ENCODE results near the gene FRMPD4.

FRMPD4 gene

GRCh38 chrX:12372111-12372510 lies 233.8 kb downstream of the FRMPD4 start:
- no peak for DNase-seq

DNA sequence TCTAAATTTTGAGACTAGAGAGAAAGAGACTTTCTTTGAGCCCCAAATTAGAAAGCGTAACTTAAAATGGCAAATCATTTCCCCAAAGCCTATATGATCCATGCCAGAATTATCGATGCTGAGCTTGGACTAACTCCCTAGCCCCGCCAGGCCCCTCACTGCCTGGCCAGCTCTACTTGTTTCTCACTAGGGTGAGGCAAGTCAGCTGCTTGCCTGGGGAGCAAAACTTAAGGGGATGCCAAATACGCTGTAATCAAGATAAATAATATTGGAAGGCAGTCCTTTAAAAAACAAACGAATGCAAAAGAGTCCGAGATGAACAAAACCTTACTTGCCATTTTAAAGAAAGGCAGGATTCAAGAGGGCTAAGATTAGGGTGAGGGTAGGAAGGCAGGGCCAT lies 236.0 kb downstream of the FRMPD4 start:
- DNase-seq: no peak

- no peak for DNase-seq
These were observed 240.0 kb downstream of the FRMPD4 start for GRCh38 chrX:12378253-12378652.

DNA sequence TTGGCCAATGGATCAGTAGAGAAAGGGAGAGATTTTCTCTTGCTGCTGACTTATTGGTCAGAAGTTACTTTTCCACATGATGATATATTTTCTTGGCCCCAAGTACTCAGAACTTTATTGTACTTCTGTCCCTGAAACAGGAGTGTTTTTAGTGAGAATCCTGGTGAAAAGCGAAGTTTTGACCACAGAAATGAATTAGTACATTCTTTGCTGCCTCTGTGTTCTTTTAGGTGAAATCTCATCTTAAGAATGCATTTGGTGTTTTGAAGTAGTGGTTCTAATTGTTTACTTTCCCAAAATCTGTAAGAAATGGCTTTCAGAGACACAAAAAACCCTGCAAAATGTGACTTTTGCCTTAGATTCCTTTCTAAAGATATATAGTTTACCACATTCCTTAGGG lies 240.4 kb downstream of the FRMPD4 start:
- DNase-seq: no peak

DNA sequence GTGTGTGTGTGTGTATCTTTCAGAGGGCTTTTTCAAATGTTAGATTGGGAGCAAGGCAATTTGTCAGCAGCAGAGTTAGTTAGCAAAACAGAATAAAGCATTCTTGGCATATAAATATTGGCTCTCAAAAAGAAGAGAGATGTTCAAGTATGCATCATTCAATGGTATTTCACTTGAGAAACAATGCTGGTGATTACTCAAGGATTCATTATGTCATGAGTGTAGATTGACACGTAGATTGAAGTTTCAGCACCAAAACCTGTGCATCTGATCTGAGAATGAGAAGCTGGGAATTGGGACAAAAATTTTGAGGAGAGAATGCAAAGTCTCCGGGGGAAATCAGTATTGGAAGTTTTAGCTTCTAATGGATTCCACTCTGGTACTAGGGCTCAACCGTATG lies 241.4 kb downstream of the FRMPD4 start:
- DNase-seq: no peak

GRCh38 chrX:12383196-12383595 lies 244.9 kb downstream of the FRMPD4 start:
- DNase-seq: no peak

DNA sequence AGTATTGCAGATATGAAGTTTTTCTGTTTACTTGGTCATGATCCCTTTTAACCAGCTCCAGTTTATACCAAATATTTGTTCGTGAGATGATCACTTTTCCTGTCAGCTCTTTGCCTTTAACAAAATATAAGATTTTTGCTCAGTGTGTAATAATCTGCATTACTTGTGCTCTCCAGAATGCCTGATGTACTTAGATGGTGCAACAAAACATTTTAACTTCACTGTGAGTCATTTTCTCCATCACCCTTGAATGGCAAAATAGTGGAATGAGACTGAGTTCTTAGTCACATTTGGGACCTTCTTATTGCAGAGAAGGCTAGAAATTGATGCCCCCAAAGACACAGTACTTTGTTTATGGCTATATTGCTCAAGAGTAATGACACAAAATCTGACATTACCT lies 252.0 kb downstream of the FRMPD4 start:
- no peak for DNase-seq

GRCh38 chrX:12396584-12396983 lies 258.3 kb downstream of the FRMPD4 start:
- DNase-seq: no peak

DNA sequence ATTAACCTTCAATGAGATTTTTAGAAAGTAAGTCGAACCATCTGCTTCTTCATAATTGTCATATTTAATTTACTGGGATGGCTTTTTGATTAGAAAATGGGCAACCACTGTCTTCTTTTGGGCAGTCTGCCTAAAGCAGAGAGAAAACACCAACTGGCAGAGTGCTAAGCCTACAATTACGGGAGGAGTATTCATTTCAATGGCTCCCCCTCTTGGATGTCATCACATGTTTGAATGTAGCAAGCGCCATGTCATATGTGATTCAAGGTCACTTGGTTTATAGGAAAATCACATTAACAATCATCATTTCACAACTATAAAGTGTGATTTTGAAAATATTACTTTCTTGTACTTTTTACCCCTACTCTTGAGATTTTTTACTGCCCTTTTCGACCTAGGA lies 261.9 kb downstream of the FRMPD4 start:
- no peak for DNase-seq

GRCh38 chrX:12401252-12401651 lies 263.0 kb downstream of the FRMPD4 start:
- no peak for DNase-seq

DNA sequence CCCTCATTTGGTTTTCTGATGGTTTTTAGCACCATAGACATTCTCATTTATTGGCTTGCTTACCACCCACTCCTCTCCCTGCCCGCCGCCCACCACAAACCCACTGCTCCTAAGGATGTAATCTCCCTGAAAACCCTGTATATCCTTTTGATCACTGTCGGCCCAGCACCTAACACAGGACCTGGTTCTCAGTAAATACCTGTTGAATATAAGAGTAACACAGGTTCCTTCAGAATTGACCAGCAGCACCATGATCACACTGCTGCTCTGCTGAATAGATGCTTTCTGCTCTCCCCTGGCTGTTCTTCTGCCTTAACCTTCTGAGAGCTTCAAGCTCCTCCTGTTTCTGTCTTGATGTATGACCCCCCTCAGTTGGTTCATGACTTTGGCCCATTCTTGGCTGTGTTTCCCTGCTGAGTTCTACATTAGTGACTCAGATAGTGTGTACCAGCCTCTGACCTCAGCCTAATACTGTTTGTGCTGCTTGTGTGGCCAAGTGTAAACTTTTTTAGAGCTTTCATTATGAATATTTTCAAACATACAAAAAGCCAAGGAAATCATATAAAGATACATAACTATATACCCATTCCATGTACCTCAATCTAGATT lies 265.3 kb downstream of the FRMPD4 start:
- DNase-seq: no peak

DNA sequence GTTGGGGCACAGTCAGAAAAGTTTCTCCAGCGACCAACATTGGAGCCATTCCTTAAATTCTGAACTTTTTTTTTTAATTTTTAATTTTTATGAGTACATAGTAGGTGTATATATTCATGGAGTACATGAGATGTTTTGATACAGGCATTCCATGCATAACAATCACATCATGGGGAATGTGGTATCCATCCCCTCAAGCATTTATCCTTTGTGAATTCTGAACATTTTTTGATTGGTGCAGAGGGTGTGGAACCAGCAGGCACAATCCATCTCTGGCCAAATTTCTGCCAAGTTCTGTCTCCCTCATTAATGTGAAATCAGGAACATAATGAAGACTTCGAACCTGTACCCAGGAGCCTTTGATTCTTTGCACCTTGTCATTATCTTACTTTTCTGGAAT lies 267.0 kb downstream of the FRMPD4 start:
- no peak for DNase-seq

DNA sequence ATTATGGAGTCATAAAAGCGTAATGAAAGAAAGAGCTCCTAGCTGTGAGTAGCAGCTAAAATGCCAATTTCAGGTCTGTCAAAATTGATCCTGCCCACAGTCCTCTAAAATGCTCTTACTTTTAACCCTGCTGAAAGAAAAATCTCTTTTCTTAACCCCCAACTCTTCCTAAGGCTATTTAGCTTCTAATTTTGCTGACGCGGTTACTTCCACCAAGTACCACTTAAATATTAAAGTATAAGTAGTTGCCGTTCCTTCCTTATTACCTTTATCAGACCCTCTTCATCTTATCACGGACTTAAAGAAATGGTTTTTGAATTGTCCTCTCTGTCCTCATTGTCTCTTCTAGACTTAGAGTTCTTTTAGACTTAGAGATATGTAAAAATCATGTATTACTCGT lies 272.2 kb downstream of the FRMPD4 start:
- no peak for DNase-seq

DNA sequence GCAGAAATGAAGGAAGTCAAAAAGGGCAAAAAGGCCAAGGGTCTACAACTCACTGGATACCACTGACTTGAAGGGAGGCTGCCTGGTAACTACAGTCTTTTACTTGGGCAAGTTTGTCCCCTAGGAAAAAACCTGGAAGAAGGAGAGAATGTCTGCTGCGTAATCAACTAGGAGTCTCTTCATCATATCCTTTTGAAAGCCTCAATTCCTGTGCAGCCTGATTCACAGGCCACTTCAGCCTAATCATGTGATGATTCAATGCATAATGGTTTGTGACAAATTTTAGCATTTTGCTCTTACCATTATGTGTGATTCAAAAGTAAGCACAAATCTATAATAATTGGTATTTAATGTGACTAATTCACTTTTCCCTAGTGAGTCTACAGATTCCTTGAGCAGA lies 273.6 kb downstream of the FRMPD4 start:
- DNase-seq: no peak

GRCh38 chrX:12412561-12412960 lies 274.3 kb downstream of the FRMPD4 start:
- no peak for DNase-seq

DNA sequence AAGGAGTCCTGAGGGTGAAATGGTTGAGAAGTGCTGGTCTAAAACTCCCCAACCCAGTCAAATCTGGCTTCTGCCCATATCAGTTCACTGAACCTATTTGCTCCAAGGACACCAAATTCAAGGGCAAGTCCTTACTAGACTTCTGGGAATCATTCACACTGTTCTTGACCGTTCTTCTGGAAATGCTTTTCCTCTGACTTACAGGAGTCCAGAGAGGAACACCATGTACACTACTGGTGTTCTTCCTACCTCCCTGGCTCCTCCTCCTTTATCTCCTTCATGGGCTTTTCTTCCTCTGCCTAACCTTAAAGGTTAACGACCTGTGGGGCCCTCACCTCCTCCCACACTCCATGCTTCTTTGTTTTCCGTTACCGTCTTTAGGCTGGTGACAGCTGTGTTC lies 281.3 kb downstream of the FRMPD4 start:
- no peak for DNase-seq

DNA sequence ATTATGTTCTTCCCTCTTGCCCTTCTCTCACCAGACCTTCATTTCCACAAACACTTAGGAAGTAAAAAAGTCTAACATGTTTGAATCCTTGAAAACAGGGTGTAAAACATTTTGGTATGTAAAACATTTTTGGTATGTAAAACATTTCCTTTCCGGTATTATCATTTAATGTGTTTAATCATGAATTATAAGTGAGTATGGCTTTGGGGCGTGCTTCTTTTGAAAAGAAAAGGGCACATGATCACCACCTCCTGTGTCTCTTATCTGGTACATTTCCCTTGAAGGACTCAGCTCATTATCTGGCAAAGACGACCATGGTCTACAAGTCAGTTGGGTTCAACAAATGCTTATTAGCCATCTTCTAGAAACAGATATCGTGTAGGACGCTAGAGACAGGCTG lies 283.6 kb downstream of the FRMPD4 start:
- DNase-seq: no peak

DNA sequence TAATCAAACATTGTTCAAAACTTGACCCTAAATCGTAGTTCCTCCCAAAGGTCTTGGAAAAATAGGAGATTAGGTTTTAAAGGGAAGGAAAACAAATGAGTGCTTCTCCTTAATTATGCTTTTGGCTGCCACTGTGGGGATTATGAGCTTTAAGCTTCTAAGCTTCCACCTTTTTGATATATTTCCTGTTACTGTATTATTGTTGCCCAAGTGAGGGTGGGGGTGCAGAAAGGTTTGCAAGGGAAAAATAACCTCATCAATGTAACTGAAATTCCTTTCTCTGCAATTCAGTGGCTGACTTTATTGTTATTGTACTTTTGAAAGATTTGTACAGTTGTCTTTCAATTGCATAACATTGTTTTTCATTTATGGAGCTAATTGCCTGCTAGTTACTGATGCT lies 285.1 kb downstream of the FRMPD4 start:
- no peak for DNase-seq

DNA sequence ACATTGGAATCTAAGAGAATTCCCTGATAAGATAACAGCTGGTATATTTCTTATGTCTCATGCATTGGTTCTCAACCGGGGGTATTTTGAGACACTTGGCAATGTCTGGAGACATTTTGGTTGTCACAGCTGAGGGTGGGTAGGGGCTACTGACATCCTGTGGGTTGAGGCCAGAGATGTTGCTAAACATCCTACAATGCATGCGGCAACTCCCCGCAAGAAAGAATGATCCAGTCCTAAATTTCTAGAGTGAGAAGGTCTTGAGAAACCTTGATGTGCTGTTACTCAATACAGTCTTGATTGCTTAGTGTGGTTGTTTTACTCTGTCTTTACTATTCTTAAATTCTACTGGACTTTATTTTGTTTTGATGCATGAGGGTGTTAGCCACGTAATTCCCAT lies 287.2 kb downstream of the FRMPD4 start:
- no peak for DNase-seq

GRCh38 chrX:12426420-12426819 lies 288.1 kb downstream of the FRMPD4 start:
- no peak for DNase-seq

DNA sequence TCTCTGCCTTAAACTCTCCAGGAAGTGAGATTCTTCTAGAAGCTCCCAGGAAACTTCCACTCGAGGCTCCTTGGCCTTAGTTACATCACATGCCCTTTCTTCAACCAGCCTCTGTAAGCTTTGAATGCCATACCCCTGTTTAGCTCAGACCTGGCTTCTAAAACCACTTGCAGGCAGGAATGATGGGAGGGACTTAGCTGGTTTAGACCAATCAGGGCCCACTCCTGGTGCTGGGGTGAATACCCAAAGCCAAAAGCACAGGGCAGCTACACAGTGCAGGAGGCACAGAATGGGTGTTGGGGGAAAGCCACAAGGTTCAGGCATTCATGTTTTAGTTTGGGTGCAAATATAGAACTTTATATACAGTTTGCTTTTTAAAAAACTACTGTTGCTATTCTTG lies 296.2 kb downstream of the FRMPD4 start:
- no peak for DNase-seq

DNA sequence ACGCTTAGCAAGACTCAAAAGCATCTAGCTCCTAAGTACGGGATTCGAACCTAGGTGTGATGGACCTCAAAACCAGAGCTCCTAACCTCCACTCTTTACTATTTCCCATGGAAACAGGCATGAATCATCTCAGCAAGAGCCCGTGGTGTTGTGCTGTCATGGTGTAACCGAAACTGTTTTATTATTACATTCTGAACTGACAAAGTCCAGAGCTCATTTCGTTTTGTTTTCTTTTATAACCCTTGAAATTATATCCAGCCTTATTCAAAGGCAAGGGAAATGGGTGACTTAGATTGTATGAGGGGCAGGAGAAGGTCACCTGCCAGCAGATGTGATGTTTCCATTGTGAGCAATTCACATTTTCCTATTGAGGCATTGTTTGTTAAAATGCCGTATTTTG lies 301.1 kb downstream of the FRMPD4 start:
- DNase-seq: no peak

DNA sequence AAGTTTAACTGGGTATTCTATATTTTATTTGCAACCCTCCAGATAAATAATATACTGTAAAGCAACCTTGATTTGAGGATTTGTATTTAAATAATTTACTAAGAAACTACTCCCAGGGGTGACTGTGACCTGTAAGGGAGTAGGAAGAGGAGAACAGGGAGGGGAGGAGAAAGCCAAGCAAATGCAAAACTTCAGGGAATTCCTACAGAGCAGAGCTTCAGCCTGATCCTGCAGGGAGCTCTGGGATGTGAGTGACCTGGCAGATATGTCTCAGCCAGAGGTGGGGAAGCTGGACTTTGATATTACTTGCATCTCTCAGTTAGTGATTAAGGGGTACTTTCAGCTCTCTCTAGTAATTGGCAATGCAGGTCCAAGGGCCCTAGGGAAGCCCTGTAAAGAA lies 302.0 kb downstream of the FRMPD4 start:
- no peak for DNase-seq

DNA sequence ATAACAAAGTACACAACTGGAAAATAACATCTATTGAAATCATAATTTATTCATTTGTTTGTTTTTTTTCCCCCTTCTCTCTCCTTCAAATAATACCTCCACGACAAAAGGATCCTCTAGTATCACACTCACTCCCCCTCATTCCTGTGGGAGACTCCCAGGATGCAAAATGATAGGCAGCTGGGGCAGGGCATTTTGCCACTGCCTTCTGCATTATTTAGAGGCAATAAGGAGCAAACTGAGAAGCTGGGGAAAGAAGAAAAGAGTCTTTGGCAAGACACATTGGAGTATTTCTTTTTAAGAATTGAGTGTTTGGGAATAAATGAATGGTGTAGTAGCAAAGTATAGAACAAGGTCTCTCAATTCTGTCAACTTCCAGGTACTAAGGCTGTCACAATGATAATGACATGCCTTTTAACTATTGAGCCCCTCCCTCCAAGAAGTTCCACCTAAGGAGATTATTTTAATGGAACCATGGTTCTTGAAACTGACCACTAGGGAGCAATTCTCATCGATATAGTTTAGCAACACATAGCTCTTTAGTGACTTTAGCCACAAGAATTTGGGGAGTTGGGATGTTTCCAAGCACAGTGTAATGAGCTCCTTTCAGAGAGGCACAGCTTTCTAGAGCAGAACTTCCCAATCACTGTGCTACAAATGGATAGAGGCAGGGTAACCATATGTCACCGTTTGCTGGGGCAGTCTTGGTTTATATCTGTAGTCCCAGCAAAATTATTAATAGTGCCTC lies 303.3 kb downstream of the FRMPD4 start:
- no peak for DNase-seq

DNA sequence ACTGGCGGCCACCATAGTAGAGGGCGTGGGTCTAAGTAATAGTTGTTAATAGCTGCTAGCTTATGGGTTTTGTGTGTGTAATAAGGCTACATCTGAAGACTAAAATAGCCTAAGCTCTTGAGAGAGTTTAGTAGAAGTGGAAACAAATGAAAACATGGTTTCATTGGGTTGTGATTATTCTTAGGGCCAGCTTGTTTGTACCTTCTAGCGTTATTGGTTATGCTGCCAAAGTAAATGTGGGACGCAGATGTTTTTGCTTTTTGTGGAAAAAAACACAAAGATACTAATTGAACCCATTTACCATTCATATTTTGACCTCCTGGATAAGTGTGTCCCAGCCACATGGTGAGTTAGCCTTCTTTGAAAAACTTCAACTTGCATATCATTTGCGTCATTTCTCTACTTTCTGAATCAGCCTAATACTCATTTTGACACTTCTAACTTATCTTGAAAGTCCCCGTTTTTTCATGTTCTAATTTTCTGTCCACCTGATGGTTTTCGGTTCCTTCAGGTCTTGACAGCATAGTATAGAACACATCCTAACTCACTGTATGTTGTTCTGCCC lies 305.3 kb downstream of the FRMPD4 start:
- no peak for DNase-seq

Data from left hindlimb (tissue), 1 donor.